Heart left ventricle (tissue), 16 donors: ENCODE results near the gene BTBD2. TPM values are rescaled to one million over a fixed set of nuclear protein-coding genes. Genes with fewer than 3 reads are reported as not detected.
A peak's percentile ranks its signal among the peaks of the same experiment; 100 is the strongest.

ENCODE experiments used
- ATAC-seq, 4 donors: fragments of 200-7000 bp; cut with Tn5 transposase; one replicate each; pipeline ENCODE4 v1.9.1; 2020 to 2022; ENCODE audit warnings: moderate library complexity in 4 of 4, mild to moderate bottlenecking in 3 of 4, moderate number of reproducible peaks in 1 of 4
- DNase-seq, 5 donors: peaks; one replicate each; pipeline ENCODE4 v3.0.0-alpha.2; 2020
- H3K27ac ChIP-seq, 12 donors: fragments of 200-600 bp; sonication (generic) in 4 of 12; one replicate each; pipeline versions ENCODE4 v1.5.0 to v1.8.0; 2016 to 2022; ENCODE audit warnings: mild to moderate bottlenecking in 2 of 12
- H3K27me3 ChIP-seq, 9 donors: fragments of 200-600 bp; sonication (generic) in 2 of 9; one replicate each; pipeline versions ENCODE4 v1.5.1 to v1.8.0; 2016 to 2022; ENCODE audit warnings: mild to moderate bottlenecking in 3 of 9
- H3K36me3 ChIP-seq, 9 donors: fragments of 200-600 bp; sonication (generic) in 2 of 9; one replicate each; pipeline versions ENCODE4 v1.5.0 to v1.8.0; 2018 to 2022; ENCODE audit warnings: mild to moderate bottlenecking in 2 of 9
- H3K4me1 ChIP-seq, 12 donors: fragments of 200-600 bp; sonication (generic) in 4 of 12; one replicate each; pipeline versions ENCODE4 v1.5.0 to v1.8.0; 2016 to 2022; ENCODE audit warnings: mild to moderate bottlenecking in 3 of 12
- H3K4me3 ChIP-seq, 12 donors: fragments of 200-600 bp; sonication (generic) in 4 of 12; one replicate each; pipeline versions ENCODE4 v1.5.0 to v1.8.0; 2017 to 2022; ENCODE audit warnings: mild to moderate bottlenecking in 9 of 12, moderate library complexity in 4 of 12
- H3K9me3 ChIP-seq, 12 donors: fragments of 200-600 bp; sonication (generic) in 4 of 12; one replicate each; pipeline versions ENCODE4 v1.5.0 to v1.8.0; 2016 to 2022; ENCODE audit warnings: mild to moderate bottlenecking in 1 of 12
- POLR2A ChIP-seq, 2 donors: fragments of 450-650 bp; IDR thresholded peaks; one replicate each; pipeline ENCODE4 v1.6.1; 2017; ENCODE audit warnings: antibody characterized with exemption in 2 of 2, mild to moderate bottlenecking in 2 of 2, moderate library complexity in 2 of 2
- WGBS, 4 donors: extraction: QIAGEN DNeasy Blood & Tissue Kit in 2 of 4; methylation state at CpG; one replicate each; pipeline versions ENCODE4 v1.1.5 to v1.1.7; 2013 to 2018; 5-methylcytosine and 5-hydroxymethylcytosine counted together
- intact Hi-C, 10 donors: fragments of 100-400 bp; cut with DNase I; formaldehyde crosslinking; loops; one replicate each; pipeline versions ENCODE4 v1.11.1 to v1.14.2; 2022
- polyA plus RNA-seq, 2 donors: library from polyadenylated mRNA; stranded (reverse); fragments of 200-250 nt; gene quantifications; one replicate each; pipeline ENCODE4 v1.2.3, GENCODE V29; 2013
- total RNA-seq, 9 donors: library from RNA; depleted of rRNA in 2 of 9; stranded (reverse); fragments of >200 nt in 2 of 9; fragmentation: NEBNext Ultra II Directional in 3 of 9; extraction: Animal tissue kit (Norgen Biotek cat#: 25700) in 3 of 9; gene quantifications; one replicate each; pipeline versions ENCODE4 v1.1.0 to v1.2.4, GENCODE V29; 2016 to 2023
- TF ChIP-seq, protein P1 (sequence below), 12 donors: fragments of 200-600 bp; sonication (generic) in 4 of 12; IDR thresholded peaks; one replicate each; pipeline versions ENCODE4 v1.5.0 to v1.8.0; 2018 to 2022; ENCODE audit warnings: antibody characterized with exemption in 12 of 12, mild to moderate bottlenecking in 5 of 12
- donor health status: ischemic (EF 13 %, LVEDD 7.1; RV severe dilation, severe dysfunction).
- donor health status: healthy with polysubstance abuse.
- donor health status: DM: no; HTN: yes; CAD: no.
- donor health status: DM: no; HTN: no; CAD: no.
- donor health status: ischemic (EF 25% LVEDD 6.9; RV normal size, moderate dysfunction).
- donor health status: ischemic (EF 25% LVEDD 5.7; RV mildly dilated, moderate dysfunction).
- donor health status: healthy.
- donor health status: DM: yes; HTN: yes; CAD: no.
- donor health status: ischemic (EF 35%, LVEDD 5.7; RV mildly dilated, moderate dysfunction).
- donor health status: nonischemic (EF 11% LVEDD 7.7; RV severe dilation, severe dysfunction).
- donor health status: DM: yes; HTN: yes; CAD: no.
- donor health status: PGD.
- donor health status: ischemic (EF 29% LVEDD 5.4; RV normal size, mild dysfunction).
- donor health status: nonischemic (EF 23%, LVEDD 6.1; RV moderate dilation, normal function).

The BTBD2 gene
- total and polyA plus RNA-seq, 11 donors: 39.4 to 81.8 (median 51.8) TPM

DNA sequence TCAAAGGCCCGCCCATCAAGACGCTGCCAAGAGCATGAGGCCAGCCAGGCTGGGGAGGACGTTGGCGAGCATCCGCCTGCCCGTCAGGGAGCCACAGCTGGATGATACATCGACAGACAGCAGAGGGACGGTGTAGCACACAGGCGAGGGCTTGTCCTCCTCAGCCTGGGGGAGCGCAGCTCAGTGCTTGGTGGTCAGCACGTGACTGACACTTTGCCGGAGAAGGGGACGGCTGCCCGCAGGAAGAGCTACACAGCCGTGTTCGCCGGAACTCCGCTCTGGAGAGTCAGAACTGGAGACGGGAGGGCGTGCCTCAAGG, 40.4 kb downstream of the BTBD2 start:
- intact Hi-C loops: no loop called here
- no peak for TF ChIP-seq POLR2A (IDR thresholded peaks at IDR 0.05)
- TF ChIP-seq, protein P1, sequence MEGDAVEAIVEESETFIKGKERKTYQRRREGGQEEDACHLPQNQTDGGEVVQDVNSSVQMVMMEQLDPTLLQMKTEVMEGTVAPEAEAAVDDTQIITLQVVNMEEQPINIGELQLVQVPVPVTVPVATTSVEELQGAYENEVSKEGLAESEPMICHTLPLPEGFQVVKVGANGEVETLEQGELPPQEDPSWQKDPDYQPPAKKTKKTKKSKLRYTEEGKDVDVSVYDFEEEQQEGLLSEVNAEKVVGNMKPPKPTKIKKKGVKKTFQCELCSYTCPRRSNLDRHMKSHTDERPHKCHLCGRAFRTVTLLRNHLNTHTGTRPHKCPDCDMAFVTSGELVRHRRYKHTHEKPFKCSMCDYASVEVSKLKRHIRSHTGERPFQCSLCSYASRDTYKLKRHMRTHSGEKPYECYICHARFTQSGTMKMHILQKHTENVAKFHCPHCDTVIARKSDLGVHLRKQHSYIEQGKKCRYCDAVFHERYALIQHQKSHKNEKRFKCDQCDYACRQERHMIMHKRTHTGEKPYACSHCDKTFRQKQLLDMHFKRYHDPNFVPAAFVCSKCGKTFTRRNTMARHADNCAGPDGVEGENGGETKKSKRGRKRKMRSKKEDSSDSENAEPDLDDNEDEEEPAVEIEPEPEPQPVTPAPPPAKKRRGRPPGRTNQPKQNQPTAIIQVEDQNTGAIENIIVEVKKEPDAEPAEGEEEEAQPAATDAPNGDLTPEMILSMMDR (IDR thresholded peaks at IDR 0.05): no peak
- ATAC-seq: no peak
- DNase-seq: no peak
- Histone ChIP-seq H3K4me3 (no peak overlapping the region), H3K27ac (no peak overlapping the region), H3K4me1 (no peaks in the 10 kb centered on the region), H3K9me3 (no peaks in the 10 kb centered on the region), H3K36me3 (peaks cover 0 to 52% (median 29%) of the 10 kb centered on the region in 9 donors), H3K27me3 (no peaks in the 10 kb centered on the region)
- 88 to 92% (median 89%) methylated on average over 14 to 20 of the region's 20 CpGs for WGBS, 4 donors

DNA sequence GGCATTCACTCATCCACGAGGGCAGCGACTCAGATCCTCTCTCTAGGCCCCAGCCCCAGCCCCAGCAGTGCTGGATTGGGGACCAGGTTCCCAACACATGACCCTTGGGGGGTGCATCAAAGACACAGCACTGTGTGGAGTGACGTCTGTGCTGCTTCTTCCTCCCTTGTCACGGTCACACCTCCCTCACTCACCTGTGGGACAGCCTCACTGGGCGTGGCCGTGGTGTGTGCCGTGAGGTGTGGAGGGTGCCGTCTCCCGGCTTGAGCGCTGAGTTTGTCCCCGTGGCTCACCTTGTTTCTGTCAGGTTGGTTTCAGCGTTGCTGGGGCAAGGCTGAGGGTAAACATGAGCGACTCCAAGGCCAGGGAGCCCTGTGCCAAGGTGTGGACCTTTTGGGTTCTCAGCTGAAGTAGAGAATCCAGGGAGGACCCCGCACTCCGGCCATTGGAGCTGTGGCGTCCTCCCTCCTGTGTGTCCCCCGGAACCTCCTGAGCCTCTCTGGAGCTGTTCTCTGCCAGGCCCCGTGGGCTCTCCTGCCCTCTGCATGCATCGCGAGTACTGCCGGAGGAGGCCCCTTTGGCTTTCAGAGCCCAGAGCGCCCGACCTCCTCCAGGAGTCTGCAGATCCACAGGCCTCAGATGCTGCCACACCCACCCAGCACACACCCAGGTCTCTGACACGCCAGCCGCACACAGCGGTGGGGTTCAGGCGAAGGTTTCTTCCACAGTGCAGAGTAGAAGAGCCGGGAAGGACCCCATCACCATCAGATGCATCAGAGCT, 40.9 kb downstream of the BTBD2 start:
- Histone ChIP-seq H3K4me3 (no peak overlapping the region), H3K4me1 (no peaks in the 10 kb centered on the region), H3K36me3 (peaks cover 0 to 52% (median 29%) of the 10 kb centered on the region in 9 donors), H3K9me3 (no peaks in the 10 kb centered on the region), H3K27me3 (no peaks in the 10 kb centered on the region), H3K27ac (no peak overlapping the region)
- DNase-seq (peak in 1 of 5 donors; percentile 51), ATAC-seq (no peak)
- intact Hi-C loops: no loop called here
- 92 to 96% (median 93%) methylated on average over 19 to 28 of the region's 28 CpGs for WGBS, 4 donors
- TF ChIP-seq POLR2A (IDR thresholded peaks at IDR 0.05): no peak
- TF ChIP-seq, protein P1 (IDR thresholded peaks at IDR 0.05): no peak

DNA sequence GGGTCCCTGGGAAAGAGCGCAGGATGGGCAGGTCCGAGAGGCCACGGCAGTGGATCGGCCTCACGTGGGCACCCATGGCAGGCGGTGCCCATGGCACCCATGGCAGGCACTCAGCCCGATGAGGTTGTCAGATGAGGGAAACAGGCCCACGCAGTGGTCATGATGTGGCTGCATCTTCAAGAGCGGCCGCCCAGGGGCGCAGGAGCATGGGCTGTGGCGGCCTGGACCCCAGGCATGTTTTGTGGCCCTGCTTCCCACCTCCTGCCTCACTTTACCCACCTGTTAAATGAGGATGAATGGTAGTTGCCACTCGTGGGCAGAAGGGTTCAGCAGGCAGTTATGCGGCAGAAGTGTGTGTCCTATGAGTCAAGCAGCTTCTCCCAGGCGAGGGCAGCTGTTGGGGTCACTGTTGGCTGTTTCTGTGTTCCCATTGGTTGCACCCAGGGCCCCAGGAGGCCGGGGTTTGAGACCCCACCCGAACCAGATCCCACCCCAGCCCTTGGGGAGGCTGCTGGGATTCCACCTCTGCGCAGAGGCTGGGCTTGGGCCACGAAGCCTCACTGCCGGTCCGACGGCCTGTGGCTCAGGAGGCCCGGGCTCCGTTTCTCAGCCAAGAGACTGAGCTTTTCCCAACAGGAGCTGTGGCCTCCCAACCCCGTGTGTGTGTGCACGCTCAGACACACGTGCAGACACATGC, 44.6 kb downstream of the BTBD2 start:
- WGBS, 4 donors: 88 to 98% (median 93%) methylated on average over 18 to 27 of the region's 27 CpGs
- no peak for DNase-seq
- intact Hi-C loops: no loop called here
- H3K27ac ChIP-seq: no peak overlapping the region
- peaks cover 0 to 47% (median 18%) of the 10 kb centered on the region in 9 donors for H3K36me3 ChIP-seq
- no peak for ATAC-seq
- TF ChIP-seq, protein P1 (IDR thresholded peaks at IDR 0.05): no peak
- no peak for TF ChIP-seq POLR2A (IDR thresholded peaks at IDR 0.05)
- no peaks in the 10 kb centered on the region for H3K9me3 ChIP-seq
- H3K4me1 ChIP-seq: no peaks in the 10 kb centered on the region
- no peak overlapping the region for H3K4me3 ChIP-seq
- no peaks in the 10 kb centered on the region for H3K27me3 ChIP-seq

DNA sequence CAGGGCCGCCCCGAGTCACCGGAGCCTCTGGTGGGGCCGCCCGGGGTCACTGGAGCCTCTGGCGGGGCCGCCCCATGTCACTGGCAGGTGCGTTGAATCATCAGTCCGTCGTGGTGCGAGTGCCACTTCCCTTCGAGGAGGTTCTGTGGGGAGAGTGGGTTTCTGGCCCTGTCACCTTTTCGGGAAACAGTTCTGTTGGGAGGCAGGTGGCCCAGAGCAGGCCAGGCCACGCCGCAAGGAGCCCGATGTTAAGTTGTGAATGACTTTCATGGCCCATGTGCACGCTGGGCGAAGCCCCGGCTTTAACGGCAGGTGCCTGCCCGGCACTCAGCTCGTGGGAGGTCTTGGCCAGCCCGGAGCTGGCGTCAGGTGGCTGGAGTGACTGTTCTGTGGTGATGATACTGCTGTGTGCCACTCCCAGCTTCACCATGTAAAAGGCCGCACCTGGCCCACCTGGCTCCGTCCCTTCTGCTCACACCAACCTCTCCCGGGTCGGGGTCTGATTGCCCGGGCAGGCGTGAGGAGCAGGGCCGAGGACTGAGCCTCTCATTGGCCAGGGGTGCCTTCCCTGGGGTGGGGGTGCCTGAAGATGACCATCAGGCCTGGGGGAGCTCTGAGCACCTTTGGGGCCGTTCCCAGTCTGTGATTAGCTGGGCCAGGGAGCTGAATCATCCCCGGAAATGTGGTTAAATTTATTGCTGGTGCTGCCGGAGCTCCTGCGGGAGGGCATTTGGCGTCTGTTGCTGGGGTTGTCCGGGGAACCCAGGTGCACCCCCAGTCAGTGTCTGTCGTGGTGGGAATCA, 45.3 kb downstream of the BTBD2 start:
- TF ChIP-seq, protein P1 (IDR thresholded peaks at IDR 0.05): no peak
- no peak for TF ChIP-seq POLR2A (IDR thresholded peaks at IDR 0.05)
- 92 to 97% (median 95%) methylated on average over 15 to 38 of the region's 38 CpGs for WGBS, 4 donors
- Histone ChIP-seq H3K27ac (no peak overlapping the region), H3K36me3 (peaks cover 0 to 40% (median 13%) of the 10 kb centered on the region in 9 donors), H3K27me3 (no peaks in the 10 kb centered on the region), H3K4me3 (no peak overlapping the region), H3K4me1 (no peaks in the 10 kb centered on the region), H3K9me3 (no peaks in the 10 kb centered on the region)
- no peak for ATAC-seq
- intact Hi-C loops: no loop called here
- DNase-seq: no peak
